ENCODE measurements around the gene CHP2. TPM values are rescaled to one million over a fixed set of nuclear protein-coding genes. Genes with fewer than 3 reads are reported as not detected.

The CHP2 gene
- total RNA-seq, 1 donor from 2014 or later = not detected

DNA sequence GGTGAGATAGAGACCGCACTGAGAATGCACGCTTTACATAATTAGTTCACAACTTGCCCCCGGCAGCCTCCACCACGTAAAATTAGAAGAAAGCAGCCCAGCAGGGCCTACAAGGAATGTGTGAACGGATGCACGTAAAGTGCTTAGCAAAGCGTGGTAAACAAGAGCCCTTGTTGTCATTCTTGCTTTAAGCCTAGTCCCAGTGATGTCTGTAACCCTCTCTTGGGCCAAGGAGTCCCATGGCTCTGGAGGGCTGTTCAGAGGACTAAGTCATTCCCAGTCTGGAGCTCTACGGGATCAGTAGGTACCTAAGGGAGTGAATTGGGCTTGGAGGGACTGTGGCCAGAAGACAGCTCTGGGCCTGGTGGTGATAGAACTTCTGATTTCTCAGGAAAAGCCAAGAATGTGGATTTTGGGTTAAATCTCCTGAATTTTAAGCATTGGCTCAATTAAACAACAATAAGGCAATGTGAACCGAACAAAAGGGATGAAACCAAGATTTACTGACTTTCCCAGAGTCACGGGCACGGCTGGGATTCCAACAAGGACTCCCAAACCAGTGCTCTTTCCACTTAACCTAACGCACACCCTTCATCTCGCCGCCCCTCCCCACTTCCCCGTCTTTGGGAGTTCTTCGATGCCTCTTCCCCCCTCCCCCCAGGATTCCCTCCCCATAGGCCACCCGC is 775 bp upstream of the CHP2 start:
- Histone ChIP-seq H3K4me3 (no peak overlapping the region), H3K36me3 (no peaks in the 10 kb centered on the region), H3K27ac (no peak overlapping the region), H3K27me3 (no peaks in the 10 kb centered on the region), H3K4me1 (no peaks in the 10 kb centered on the region), H3K9me3 (no peaks in the 10 kb centered on the region)
- no peak for DNase-seq (ENCODE audit: low spot score in 2 of 2)
- TF ChIP-seq, protein P1, sequence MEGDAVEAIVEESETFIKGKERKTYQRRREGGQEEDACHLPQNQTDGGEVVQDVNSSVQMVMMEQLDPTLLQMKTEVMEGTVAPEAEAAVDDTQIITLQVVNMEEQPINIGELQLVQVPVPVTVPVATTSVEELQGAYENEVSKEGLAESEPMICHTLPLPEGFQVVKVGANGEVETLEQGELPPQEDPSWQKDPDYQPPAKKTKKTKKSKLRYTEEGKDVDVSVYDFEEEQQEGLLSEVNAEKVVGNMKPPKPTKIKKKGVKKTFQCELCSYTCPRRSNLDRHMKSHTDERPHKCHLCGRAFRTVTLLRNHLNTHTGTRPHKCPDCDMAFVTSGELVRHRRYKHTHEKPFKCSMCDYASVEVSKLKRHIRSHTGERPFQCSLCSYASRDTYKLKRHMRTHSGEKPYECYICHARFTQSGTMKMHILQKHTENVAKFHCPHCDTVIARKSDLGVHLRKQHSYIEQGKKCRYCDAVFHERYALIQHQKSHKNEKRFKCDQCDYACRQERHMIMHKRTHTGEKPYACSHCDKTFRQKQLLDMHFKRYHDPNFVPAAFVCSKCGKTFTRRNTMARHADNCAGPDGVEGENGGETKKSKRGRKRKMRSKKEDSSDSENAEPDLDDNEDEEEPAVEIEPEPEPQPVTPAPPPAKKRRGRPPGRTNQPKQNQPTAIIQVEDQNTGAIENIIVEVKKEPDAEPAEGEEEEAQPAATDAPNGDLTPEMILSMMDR (IDR thresholded peaks at IDR 0.05) = no peak
- intact Hi-C loops (cut with DNase I) = no loop called here

DNA sequence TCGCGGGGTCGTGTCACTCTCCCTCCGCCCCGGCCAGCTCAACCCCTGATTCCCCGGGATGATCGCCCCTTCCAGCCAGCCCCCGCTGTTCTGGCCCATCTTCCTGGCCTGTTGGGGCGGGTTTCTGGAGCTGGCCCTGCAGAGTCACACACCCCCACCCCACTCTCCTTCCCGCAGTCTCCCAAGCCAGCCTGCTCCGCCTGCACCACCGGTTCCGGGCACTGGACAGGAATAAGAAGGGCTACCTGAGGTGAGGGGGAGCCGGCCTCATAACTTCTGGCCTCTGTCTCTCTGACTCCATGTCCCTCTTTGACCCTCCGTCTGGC is 621 bp downstream of the CHP2 start:
- DNase-seq (ENCODE audit: low spot score in 2 of 2) = no peak
- H3K9me3 ChIP-seq = no peaks in the 10 kb centered on the region
- H3K4me3 ChIP-seq = no peak overlapping the region
- TF ChIP-seq, protein P1 (IDR thresholded peaks at IDR 0.05) = no peak
- H3K36me3 ChIP-seq = no peaks in the 10 kb centered on the region
- no peaks in the 10 kb centered on the region for H3K4me1 ChIP-seq
- no peaks in the 10 kb centered on the region for H3K27me3 ChIP-seq
- H3K27ac ChIP-seq = no peak overlapping the region
- intact Hi-C loops (cut with DNase I) = no loop called here

DNA sequence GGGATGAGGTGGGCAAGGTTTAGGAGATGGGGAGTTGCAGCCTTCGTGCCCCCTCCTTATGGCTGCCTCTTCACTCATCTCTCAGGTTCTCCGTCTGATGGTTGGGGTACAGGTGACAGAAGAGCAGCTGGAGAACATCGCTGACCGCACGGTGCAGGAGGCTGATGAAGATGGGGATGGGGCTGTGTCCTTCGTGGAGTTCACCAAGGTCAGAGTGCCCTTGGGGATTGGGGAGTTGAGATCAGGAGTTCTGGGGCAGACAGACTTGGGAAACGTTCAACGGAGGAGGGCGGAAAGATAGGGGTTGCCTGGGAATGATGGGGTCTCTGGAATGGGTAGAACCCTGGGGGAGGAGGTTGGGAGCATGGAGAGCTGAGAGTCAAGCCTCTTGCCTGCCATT is 2.3 kb downstream of the CHP2 start:
- H3K4me3 ChIP-seq = no peak overlapping the region
- no peaks in the 10 kb centered on the region for H3K27me3 ChIP-seq
- intact Hi-C loops (cut with DNase I) = no loop called here
- TF ChIP-seq, protein P1 (IDR thresholded peaks at IDR 0.05) = no peak
- H3K27ac ChIP-seq = no peak overlapping the region
- DNase-seq (ENCODE audit: low spot score in 2 of 2) = no peak
- no peaks in the 10 kb centered on the region for H3K9me3 ChIP-seq
- H3K36me3 ChIP-seq = no peaks in the 10 kb centered on the region
- no peaks in the 10 kb centered on the region for H3K4me1 ChIP-seq

DNA sequence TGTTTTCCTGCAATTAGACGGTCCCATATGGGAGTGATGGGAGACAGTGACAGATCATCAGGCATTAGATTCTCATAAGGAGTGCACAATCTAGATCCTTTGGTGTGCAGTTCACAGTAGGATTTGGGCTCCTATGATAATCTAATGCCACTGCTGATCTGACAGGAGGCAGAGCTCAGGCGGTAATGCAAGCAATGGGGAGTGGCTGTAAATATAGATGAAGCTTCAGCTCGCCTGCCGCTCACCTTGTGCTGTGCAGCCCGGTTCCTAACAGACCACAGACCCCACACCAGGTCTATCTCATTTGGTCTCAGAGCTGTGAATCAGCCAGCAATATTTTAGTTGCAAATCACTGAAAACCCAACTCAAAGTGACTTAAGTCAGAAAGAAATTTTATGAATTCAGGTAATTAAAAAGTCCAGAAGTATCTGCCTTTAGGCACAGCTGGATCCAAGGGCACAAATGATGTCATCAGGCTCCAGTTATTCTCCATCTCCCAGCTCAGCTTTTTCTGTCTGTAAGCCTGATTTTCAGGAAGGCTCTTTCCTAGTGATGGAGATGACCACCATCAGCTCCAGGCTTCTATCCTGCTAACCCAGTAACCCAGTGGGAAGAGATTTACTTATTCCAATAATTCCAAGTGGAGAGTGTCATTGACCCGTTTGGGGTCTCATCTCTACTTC is 3.3 kb downstream of the CHP2 start:
- H3K27ac ChIP-seq = no peak overlapping the region
- H3K36me3 ChIP-seq = no peaks in the 10 kb centered on the region
- TF ChIP-seq, protein P1 (IDR thresholded peaks at IDR 0.05) = no peak
- intact Hi-C loops (cut with DNase I) = no loop called here
- H3K4me1 ChIP-seq = no peaks in the 10 kb centered on the region
- no peak overlapping the region for H3K4me3 ChIP-seq
- no peak for DNase-seq (ENCODE audit: low spot score in 2 of 2)
- no peaks in the 10 kb centered on the region for H3K27me3 ChIP-seq
- H3K9me3 ChIP-seq = no peaks in the 10 kb centered on the region

DNA sequence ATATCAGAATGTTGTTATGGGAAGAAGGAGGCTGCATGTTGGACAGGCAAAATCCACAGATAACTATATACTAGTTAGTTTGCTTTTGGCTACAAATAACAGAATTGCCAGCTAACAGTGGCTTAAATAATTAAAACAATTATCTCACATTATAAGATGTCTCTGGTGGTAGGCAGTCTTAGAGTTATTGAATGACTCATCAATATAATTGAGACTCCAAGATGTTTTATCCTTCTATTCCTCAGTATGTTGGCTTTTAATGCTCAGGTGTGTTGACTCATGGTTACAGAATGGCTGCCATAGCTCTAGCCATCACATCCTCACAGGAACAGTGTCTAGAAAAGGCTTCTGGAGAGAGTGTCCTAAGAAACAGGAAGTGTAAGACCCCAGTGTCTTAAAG is 11.1 kb downstream of the CHP2 start:
- intact Hi-C loops (cut with DNase I) = no loop called here
- TF ChIP-seq, protein P1 (IDR thresholded peaks at IDR 0.05) = no peak
- Histone ChIP-seq H3K4me1 (no peaks in the 10 kb centered on the region), H3K36me3 (no peaks in the 10 kb centered on the region), H3K4me3 (no peak overlapping the region), H3K27ac (no peak overlapping the region), H3K27me3 (no peaks in the 10 kb centered on the region), H3K9me3 (no peaks in the 10 kb centered on the region)
- DNase-seq (ENCODE audit: low spot score in 2 of 2) = no peak
